Hematopoietic multipotent progenitor cell treated with erythropoietin and hydrocortisone succinate and interleukin-3 and kit ligand, for 4 days (in vitro differentiated cells): ENCODE results near the gene DNAH2.

ENCODE experiments used
- DNase-seq: peaks from one replicate; pipeline ENCODE4 v3.0.0-alpha.2; 2015

The DNAH2 gene, protein sequence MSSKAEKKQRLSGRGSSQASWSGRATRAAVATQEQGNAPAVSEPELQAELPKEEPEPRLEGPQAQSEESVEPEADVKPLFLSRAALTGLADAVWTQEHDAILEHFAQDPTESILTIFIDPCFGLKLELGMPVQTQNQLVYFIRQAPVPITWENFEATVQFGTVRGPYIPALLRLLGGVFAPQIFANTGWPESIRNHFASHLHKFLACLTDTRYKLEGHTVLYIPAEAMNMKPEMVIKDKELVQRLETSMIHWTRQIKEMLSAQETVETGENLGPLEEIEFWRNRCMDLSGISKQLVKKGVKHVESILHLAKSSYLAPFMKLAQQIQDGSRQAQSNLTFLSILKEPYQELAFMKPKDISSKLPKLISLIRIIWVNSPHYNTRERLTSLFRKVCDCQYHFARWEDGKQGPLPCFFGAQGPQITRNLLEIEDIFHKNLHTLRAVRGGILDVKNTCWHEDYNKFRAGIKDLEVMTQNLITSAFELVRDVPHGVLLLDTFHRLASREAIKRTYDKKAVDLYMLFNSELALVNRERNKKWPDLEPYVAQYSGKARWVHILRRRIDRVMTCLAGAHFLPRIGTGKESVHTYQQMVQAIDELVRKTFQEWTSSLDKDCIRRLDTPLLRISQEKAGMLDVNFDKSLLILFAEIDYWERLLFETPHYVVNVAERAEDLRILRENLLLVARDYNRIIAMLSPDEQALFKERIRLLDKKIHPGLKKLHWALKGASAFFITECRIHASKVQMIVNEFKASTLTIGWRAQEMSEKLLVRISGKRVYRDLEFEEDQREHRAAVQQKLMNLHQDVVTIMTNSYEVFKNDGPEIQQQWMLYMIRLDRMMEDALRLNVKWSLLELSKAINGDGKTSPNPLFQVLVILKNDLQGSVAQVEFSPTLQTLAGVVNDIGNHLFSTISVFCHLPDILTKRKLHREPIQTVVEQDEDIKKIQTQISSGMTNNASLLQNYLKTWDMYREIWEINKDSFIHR (N-terminal part only)

DNA sequence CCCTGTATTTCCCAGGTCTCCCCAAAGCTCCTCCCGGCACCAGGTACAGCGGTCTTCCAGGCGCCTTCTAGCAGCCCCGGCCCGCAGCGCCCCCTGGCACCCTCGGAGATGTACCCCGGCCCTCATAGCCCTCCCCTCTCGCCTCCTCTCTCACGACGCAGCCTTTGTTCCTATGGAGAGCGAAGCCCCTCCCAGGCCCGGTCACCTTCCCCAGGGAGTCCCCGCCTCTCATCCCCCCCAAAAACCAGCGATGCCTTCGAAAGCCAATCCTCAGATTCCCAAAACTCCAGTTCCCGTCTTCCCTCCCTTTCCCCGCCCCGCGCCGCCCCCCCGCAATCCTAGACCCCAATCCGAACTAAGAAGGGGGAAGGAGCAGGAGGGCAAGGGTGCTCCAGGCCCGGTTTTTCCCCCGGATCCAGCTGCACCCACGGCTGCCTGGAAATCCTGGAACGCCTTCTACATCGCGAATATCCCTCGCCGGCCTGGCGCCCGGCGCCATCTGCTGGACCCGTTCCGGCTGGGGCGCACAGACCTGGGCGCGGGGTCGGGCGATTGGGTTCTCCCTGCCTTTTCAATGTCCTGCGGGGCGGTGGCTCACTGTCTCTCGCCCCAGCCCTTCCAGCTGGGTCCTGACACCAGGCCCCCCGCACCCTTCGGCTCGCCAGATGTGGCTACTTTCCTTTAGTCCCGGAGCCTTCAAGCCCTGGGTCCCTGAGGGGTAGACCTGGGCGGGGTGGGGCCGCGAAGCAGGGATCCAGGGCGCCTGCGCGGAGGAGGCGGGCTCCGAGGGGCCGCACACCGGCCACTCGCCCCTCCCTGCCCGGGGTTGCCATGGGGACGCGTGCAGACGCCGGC, at the start of gene DNAH2:
TSS of gene DNAH2 (plus strand) at position 844 of the 855 bp plus-strand sequence. CDS start 1,991 bp downstream, outside the sequence.
- DNase-seq: peak; percentile 81

DNA sequence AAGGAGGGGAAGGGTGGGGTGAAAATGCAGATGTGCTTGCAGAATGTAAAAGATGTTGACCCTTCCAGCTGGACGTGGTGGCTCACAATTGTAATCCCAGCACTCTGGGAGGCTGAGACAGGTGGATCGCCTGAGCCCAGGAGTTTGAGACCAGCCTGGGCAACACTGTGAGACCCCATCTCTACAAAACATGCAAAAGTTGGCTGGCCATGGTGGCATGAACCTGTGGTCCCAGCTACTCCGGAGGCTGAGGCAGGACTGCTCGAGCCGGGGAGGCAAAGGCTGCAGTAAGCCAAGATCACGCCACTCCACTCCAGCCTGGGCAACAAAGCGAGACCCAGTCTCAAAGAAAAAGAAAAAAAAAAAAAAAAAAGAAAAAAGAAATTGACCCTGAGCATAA, 49.1 kb upstream of the DNAH2 start:
- no peak for DNase-seq

- DNase-seq: peak; percentile 64
Measured at GRCh38 chr17:7673239-7673638, 44.3 kb upstream of the DNAH2 start.

DNA sequence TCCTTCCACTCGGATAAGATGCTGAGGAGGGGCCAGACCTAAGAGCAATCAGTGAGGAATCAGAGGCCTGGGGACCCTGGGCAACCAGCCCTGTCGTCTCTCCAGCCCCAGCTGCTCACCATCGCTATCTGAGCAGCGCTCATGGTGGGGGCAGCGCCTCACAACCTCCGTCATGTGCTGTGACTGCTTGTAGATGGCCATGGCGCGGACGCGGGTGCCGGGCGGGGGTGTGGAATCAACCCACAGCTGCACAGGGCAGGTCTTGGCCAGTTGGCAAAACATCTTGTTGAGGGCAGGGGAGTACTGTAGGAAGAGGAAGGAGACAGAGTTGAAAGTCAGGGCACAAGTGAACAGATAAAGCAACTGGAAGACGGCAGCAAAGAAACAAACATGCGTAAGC, 42.6 kb upstream of the DNAH2 start:
- DNase-seq: no peak

DNA sequence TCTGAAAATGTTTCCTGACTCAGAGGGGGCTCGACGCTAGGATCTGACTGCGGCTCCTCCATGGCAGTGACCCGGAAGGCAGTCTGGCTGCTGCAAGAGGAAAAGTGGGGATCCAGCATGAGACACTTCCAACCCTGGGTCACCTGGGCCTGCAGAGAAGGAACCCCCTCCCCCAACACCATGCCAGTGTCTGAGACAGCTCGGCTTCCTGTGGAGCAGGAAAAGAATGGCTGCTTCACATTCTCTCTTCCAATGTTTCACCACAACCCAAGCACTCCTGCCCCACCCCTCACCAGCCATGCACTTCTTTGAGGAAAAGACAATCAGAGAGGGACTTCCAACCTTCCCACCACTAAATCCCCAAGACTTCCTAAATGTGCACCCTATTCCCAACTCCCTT, 41.0 kb upstream of the DNAH2 start:
- no peak for DNase-seq

GRCh38 chr17:7677388-7678067, 40.0 kb upstream of the DNAH2 start:
- no peak for DNase-seq

DNA sequence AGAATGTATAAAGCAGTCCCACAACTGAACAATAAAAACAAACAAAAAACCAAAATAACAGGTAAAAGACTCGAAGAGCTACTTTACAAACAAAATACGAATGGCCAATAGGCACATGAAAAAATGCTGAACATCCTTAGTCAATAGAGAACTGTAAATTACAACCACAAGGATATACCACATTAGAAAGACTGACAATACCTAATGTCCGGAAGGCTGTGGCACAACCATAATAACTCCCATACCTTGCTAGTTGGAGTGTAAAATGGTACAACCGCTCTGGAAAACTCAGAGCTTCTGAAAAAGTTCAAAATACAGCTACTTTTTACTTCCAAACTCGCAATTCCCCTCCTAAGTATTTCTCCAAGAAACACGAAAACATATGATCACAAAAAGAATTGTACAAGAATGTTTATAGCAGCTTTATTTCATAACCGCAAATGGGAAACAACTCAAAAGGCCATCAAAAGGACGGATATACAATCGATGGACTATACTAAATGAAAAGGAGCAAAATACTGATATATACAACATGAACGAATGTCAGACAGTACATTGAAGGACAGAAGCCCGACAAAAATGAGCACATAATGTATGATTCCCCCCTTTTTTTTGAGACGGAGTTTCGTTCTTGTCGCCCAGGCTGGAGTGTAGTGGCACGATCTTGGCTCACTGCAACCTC, 32.6 kb upstream of the DNAH2 start:
- no peak for DNase-seq

- DNase-seq: peak; percentile 97
Measured at GRCh38 chr17:7685533-7686221, 31.9 kb upstream of the DNAH2 start.

GRCh38 chr17:7686222-7687071, 31.1 kb upstream of the DNAH2 start:
- peak; percentile 94 for DNase-seq

DNA sequence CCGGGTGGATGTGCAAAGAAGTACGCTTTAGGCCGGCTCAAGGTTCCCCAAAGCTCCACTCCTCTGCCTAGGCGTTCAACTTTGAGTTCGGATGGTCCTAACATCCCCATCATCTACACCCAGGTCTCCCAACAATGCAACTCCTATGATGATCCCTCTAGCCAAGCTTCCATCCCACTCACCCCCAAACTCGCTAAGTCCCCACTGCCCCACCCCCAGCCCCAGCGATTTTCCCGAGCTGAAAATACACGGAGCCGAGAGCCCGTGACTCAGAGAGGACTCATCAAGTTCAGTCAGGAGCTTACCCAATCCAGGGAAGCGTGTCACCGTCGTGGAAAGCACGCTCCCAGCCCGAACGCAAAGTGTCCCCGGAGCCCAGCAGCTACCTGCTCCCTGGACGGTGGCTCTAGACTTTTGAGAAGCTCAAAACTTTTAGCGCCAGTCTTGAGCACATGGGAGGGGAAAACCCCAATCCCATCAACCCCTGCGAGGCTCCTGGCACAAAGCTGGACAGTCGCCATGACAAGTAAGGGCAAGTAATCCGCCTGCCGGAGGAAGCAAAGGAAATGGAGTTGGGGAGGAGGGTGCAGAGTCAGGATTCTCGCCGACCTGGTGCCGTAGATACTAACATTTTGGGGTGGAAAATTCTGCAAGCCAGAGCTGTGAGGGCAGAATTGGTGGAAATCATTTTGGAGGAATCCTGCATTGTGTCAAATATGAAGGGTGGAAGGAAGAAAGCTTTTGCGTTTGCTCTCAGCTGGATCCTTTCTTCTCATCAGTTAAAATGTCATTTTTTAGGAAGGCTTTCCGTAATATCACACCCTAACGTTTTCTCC, 30.3 kb upstream of the DNAH2 start, which contains the start of gene TP53:
TSS of gene TP53 (minus strand) at position 419 of the 836 bp plus-strand sequence. CDS start 10,896 bp downstream, outside the sequence.
- DNase-seq: peak; percentile 98

DNA sequence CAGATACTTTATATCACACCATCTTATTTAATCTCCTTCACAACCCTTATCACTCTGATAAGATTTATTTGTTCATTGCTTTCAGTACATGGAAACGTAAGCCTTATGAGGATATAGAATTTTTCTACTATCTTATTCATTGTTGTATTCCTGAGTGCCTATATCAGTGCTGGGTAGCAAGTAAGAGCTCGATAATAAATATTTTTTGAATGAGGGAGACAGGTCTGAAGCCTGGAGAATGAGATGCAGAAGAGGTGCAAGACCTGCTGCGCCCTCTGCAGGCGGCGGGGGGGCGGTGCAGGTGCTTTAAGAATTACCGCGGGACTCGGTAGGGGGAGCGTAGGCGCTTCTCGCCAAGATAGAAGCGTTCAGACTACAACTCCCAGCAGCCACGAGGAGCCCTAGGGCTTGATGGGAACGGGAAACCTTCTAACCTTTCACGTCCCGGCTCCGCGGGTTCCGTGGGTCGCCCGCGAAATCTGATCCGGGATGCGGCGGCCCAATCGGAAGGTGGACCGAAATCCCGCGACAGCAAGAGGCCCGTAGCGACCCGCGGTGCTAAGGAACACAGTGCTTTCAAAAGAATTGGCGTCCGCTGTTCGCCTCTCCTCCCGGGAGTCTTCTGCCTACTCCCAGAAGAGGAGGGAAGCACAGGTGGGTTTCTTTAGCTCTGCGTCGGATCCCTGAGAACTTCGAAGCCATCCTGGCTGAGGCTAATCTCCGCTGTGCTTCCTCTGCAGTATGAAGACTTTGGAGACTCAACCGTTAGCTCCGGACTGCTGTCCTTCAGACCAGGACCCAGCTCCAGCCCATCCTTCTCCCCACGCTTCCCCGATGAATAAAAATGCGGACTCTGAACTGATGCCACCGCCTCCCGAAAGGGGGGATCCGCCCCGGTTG, 29.4 kb upstream of the DNAH2 start, which contains the start of gene WRAP53:
TSS of gene WRAP53 (plus strand) at position 570 of the 900 bp plus-strand sequence. CDS start at position 742, 172 bp downstream.
- DNase-seq: peak; percentile 99

- DNase-seq: no peak
Measured at GRCh38 chr17:7688808-7689316, 28.7 kb upstream of the DNAH2 start.

- no peak for DNase-seq
Measured at GRCh38 chr17:7695586-7695985, 22.0 kb upstream of the DNAH2 start.

DNA sequence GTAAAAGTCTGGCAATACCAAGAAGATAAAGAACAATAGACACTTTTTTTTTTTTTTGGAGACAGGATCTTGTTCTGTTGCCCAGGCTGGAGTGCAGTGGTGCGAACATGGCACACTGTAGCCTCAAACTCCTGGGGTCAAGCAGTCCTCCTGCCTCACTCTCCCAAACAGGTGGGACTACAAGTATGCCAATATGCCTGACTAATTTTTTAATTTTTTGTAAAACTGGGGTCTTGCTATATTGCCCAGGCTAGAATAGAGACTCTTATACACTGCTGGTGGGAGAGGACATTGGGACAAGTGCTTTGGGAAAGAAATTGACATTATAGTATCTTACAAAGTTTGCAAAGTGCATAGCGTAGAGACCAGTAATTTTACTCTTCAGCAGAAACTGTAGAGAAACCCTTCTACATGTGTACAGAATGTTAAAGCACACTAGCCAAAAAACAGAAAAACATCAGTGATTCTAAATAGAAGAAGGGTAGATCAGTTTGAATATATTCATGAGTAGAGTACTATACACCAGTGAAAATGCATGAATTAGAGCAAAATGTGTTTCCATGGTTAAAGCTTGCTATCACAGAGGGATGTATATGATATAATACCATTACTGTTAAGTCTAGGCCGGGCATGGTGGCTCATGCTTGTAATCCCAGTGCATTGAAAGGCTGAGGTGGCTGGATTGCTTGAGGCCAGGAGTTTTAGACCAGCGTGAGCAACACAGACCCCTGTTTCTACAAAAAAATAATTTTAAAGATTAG, 19.5 kb upstream of the DNAH2 start:
- no peak for DNase-seq

GRCh38 chr17:7700510-7700909, 17.0 kb upstream of the DNAH2 start:
- peak; percentile 37 for DNase-seq

- no peak for DNase-seq
Measured at GRCh38 chr17:7701681-7702080, 15.9 kb upstream of the DNAH2 start.
